GM21737 (cell line): ENCODE measurements around the gene UNC45A.
"Not testable (repeated sequence)": the region's sequence is repeated elsewhere in the genome, so short reads cannot be mapped to it uniquely, and the experiment has no call there.

Source experiments
- ATAC-seq: cut with Tn5 transposase; IDR thresholded peaks from one replicate; pipeline ENCODE4 v1.9.1; 2021; ENCODE audit warnings: mild to moderate bottlenecking, moderate library complexity; ENCODE audit not compliant: unreplicated experiment

Gene UNC45A

DNA sequence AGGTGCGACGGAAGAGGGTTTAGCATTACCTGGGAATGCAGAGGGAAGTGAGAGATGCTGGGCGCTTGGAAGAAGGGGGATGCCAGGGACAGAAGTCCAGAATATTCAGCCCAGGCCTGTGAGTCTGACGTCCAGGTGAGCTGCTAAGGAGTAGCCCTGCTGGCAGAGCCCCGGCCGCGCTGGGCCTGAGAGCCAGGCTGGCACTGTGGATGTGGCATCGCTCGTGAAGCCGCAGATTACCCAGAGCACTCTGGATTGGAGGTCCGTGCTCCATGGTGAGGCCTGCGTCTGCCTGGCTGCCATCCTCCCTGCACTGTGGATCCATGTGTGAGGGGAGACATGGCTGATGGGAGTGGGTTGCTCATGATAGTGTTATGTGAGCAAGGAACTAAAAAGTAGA is 17.5 kb upstream of the UNC45A start:
- no peak for ATAC-seq

DNA sequence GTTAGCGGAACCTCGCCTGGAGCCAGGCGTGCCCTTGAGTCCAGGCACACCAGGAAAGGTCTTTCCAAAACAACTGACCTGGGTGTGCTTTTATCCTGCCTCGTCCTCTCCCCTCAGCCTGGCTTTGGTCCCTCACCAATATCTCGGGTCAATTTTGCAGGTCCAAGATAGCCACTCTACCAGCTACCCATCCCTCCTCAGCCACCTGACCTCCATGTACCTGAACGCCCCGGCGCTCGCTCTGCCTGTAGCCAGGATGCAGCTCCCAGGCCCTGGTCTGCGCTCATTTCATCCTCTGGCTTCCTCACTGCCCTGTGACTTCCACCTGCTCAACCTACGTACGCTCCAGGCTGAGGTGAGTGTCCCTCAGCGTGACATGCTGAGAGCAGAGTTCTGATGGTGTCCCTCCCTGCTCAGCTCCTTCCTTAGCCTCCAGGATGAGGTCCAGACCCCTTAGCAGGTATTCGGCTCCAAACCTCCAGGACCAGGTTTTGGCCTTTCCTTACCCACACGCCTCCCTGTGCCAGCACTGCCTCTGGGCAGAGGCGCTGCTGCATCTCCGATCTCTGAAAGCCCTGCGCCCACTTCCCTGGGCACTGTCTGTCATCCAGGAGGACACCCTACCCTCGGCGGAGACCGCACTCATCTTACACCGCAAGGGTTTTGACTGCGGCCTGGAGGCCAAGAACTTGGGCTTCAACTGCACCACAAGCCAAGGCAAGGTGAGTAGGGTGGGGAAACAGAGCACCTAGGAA is 16.9 kb upstream of the UNC45A start:
- no peak for ATAC-seq

DNA sequence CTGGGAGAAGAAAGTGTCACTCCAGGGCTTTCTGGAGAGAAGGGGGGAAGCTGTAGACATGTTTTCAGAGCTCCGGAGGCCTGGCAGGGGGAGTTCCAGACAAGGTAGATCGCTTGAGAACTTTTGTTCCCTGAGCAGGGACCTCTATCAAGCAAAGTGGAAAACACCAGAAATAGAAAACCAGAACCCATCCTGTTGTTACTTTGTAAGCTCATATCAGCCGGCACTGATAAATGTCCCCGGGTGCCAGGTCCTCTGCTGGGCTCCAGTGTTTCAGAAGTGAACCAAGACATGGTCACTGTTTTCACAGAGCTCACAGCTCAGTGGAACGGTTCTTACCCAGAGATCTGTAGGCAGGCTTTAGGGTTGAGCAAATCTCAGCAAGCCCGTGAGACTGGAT is 16.2 kb upstream of the UNC45A start:
- ATAC-seq, result no peak

DNA sequence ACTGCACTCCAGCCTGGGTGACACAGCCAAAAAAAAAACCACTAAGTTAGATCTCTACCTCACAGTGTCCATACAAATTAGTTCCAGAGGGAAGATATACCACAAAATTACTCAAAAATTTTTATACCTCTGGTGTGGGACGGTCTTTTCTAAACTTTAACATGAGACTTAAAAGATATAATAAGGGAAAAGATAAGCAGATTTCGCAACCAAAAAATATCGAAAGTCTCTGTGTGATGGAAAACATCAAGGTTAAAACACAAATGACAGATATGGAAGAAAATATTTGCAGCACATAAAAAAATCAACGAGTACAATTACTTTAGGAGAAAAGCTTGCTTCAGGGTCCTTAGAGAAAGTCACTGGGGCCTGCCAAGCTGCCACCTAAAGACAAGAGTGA is 13.2 kb upstream of the UNC45A start:
- ATAC-seq, result no peak

DNA sequence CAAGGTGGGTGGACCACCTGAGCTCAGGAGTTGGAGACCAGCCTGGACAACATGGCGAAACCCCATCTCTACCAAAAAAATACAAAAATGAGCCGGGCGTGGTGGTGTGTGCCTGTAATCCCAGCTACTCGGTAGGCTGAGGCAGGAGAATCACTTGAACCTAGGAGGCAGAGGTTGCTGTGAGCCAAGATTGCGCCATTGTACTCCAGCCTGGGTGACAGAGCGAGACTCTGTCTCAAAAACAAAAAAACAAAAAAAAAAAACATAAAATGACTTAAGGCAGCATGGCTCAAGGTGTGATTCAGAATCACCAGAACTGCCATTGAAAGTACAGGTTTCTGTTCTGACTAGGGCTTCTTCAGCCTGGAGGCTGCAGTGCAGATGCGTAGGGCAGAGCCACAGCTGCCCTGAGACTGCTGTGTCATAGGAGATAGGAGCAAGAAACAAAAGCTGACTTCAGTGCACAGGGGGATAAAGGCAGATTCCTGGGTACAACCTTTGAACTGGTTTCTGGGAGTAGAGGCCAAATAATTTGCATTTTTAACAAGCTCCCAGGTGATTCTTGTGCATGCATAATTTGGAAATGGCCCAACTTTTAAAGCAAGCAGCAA is 12.3 kb upstream of the UNC45A start:
- ATAC-seq, result peak; percentile 51

DNA sequence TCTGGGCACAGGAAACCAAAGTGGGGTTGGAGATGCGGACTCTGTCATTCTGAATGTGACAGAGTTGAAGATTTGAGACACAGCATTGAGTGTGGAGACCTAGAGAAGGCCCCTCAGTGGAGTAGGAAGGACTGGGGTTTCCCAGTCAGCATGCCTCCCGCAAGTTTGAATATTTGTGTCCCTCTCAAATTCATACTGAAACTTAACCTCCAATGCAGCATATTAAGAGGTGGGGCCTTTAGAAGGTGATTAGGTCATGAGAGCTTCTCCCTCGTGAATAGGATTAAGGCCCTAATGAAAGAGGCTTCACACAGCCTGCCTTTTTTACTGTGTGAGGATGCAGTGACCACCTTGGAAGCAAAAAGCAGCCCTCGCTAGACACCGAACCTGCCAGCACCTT is 10.7 kb upstream of the UNC45A start:
- ATAC-seq, result peak; percentile 59

DNA sequence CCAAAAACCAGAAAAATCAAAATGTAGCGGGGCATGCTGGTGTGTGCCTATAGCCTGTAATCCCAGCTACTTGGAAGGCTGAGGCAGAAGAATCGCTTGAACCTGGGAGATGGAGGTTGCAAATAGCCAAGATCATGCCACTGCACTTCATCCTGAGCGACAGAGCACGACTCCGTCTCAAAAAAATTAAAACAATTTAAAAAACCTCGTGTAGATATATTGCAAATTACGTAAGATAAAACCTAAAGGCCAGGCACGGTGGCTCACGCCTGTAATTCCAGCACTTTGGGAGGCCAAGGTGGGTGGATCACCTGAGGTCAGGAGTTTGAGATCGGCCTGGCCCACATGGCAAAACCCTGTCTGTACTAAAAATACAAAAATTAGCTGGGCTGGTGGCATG is 8.3 kb upstream of the UNC45A start:
- ATAC-seq, result not testable (repeated sequence)

DNA sequence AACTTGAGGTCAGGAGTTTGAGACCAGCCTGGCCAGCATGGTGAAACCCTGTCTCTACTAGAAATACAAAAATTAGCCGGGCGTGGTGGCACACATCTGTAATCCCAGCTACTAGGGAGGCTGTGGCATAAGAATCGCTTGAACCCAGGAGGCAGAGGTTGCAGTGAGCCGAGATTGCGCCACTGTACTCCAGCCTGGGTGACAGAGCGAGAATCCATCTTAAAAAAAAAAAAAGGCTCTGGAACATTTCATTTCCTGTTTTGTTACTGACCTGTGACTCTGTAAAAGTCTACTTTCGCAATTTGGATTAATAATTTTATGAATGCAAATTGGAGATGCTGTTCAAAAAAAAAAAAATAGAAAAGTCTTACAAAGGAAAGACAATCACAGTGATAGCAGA is 7.0 kb upstream of the UNC45A start:
- ATAC-seq, result not testable (repeated sequence)

DNA sequence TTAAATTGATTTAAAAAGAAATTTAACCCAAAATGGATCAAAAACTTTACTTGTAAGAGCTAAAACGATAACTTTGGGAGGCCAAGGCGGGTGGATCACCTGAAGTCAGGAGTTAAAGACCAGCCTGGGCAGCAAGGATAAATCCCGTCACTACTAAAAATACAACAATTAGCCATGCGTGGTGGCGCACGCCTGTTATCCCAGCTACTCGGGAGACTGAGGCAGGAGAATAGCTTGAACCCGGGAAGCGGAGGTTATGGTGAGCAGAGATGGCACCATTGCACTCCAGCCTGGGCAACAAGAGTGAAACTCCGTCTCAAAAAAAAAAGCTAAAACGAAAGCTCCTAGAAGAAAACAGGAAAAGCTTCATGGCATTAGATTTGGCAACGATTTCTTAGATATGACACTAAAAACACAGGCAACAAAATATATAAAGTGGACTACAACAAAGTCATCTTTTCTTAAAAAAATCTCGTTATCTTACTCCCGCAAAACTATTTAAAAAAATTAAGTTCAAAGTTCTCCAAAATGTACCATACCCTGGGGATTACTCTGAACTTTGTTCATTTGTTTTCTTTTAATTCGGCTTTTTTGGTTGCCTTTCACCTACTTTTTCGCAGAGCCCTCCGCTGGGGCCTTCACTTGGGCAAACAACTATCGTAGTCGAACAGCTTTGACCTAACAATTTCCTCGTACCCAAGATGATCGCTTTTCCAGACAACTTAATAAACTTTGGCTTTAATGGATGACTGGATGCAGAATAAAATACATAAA is 5.7 kb upstream of the UNC45A start:
- no peak for ATAC-seq

DNA sequence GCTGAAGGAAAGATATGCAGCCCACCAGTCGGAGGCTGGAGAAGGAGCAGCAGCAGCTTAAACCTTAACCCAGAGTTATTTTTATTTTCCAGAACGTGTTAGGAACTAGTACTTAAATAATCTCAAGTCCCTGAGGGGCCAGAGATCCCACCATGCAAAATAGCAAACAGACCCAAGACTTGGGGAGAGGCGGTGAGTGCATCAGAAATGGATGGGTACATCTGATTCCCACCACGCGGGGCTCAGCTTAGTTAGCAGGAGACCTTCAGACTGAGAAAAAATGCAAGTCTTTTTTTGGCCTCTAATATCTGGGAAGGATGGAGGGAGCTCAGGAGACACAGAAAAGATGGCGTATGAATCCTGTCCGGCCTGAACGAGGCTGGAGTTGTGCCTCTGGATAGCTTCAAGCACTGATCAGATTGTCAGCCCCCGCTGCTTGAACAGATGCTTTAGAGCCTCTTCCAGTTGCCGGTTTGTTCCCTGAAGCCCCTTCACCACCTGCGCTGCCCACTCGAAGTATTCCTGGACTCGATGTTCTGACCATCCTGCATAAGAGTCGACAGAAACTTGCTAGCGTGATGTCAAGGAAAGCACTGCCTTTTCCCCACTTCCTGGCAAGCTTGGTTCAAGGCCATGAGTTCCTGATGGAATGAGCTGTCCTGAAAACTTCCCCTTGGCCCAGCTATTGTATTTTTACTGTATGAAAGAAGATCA is 4.1 kb upstream of the UNC45A start:
- no peak for ATAC-seq

DNA sequence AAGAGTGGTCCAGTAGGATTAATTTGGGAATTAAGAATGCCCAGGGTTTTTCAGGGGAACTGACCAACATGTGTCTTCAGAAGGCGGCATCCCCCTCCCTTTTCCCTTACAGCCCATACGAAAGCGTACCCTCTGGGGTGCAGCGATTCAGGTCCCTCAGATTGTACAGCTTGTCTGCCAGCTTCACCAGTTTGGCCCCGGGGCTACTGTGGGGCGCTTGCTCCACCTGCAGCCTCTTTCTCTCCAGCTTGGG is 3.6 kb upstream of the UNC45A start:
- no peak for ATAC-seq

DNA sequence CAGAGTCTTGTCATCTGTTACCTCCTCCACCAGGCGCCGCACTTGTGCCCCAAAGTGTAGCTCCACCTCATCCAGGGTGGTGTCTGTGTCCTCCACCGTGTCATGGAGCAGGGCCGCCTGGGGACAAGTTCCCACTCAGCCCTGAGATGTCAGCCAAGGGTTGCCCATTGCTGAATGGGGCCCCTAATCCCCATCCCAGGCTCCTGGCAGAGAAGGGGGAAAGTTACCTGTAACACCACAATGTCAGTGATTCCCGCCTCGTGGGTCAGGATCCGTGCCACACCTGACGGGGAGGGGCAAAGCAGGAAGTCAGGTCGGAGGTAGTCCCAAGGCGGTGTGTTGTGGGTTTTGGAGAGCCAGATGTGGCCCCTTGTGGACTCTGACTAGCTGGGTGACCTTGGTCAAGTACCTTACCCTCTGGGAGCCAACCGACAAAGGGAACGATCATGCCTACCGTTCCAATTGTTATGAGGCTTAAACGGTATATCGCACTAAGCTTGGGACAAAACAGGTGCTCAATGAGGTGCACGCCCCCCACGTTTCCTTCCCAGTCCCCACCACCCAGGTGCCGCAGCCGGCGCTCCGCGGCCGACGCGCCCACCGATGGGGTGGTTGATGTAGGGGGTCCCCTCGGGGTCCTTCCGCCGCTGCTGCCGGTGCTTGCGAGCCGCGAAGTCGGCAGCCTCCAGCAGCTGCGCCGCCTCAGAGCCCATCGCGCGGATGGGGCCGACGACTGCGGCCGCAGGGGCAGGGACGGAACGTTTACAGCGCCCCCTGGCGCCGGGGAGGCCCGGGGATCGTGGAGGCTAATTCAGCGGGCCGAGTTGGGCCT is 3.0 kb upstream of the UNC45A start, which contains the start of gene HDDC3:
TSS of gene HDDC3 (minus strand) at position 722 of the 832 bp plus-strand sequence. CDS start at position 713, 9 bp downstream.
- peak; percentile 47 for ATAC-seq

DNA sequence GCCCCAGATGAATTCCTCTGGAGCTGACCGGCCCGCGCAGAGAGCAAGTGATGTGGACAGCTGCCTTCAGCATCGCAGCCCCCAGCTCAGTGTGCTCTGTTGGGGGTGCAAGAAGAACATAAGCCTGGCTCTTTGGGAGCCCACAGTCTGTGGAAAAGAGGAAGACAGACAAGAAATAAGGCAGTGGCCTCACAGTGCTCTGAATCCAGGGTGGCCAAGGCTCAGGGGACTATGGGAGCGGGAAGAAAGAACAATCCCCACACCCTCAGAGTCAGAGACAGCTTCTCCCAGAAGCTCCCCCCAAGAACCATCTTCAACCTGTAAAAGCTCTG is 2.5 kb upstream of the UNC45A start:
- ATAC-seq, result no peak

DNA sequence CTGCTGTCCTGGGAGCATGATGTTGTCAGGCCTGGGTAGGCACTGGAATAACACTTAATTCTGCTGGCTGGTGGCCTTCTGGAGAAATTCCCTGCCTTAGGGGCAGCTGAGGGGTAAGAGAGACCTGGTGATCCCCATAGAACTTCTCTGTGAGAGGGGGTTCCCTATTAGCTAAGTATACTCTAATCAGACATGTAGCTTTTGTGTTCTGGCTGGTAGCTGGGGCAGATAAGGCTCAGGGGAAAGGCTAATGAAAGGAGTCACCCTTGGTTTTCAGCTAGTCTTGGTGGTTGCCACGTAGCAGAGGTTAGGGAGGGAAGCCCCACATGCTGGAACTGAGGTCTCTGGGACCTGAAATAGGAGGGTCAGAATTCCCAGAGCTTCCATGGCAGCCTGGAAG is 1.8 kb upstream of the UNC45A start:
- no peak for ATAC-seq

DNA sequence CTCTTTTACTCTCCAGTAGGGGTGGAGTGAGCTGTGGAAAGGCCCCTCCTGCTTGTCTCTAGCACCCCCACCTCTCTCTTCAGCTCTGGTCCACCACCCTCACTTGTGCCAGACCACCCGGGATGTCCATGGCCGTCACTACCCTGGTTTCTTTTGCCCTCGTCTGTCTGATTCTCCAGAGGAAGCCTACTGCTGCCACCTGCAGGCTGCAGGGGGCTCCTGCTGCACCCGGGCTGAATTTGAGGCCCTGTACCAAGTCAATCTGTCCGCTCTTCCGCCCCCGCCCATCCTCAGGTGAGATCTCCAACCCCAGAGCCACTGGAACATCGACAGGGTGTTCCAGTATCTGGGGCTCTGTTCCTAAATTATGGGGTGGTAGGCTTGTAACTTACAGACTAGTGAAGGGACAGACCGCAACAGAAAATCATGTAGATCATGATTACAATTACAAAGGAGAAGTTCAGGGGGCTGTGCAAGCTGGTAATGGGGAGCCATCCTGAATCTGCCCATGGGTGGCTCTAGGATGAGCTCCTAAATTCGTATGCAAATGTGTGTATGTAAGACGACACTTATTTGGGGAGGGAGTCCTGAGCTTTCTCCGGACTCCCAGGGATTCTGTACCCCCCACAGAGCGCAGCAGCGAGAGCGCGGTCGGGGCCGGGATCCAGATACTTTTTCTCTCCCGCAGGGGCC is 683 bp upstream of the UNC45A start:
- ATAC-seq, result peak; percentile 33

DNA sequence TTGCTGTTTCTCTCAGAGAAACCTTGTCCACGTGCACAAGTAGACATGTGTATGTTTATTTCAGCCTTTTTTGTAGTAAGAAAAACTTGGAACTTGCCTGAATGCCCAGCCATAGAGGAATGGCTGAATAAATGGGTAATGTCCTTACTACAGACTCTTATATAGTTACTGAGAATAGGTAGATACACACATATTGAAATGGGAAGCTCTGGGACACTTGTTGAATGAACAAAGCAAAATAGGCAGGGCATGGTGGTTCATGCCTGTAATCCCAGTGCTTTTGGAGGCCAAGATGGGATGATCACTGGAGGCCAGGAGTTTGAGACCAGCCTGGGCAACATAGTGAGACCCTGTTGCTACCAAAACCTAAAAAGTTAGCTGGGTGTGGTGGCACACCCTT is 1.7 kb downstream of the UNC45A start:
- no peak for ATAC-seq

DNA sequence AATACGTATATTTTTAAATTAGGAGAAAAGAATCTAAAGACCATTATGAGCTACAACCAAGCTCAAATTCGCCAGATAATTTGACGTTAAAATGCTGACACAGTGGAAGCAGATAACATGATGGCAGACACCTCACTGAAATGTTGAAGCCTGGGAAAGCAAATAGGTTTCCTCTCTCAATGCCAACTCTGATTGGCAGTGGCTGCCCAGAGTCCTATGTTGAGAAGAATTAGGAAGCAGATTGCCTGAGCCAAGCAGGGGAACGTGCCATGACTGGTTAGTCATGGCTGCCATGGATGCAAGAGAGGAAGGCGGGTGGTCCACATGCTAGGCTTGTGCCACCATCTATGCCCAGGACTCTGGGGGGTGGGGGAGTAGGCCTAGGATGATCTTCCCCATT is 3.2 kb downstream of the UNC45A start:
- no peak for ATAC-seq

DNA sequence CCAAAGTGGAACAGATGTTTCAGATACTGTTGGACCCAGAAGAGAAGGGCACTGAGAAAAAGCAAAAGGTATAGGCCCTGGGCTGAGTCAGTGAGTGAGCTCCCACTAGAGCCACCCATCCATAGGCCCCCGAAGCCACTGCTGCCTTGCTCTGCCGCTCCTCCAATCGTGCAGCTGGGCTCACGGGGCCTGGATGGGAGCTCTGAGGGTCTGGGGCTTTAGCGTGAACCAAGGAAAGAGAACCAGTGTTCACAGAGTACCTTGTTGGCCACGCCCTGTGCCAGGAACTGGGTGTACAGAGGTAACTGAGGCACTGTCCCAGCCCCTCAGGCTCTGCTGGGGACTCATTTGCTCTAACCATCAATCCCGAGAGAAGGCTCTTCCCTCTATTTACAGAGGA is 4.7 kb downstream of the UNC45A start:
- no peak for ATAC-seq

DNA sequence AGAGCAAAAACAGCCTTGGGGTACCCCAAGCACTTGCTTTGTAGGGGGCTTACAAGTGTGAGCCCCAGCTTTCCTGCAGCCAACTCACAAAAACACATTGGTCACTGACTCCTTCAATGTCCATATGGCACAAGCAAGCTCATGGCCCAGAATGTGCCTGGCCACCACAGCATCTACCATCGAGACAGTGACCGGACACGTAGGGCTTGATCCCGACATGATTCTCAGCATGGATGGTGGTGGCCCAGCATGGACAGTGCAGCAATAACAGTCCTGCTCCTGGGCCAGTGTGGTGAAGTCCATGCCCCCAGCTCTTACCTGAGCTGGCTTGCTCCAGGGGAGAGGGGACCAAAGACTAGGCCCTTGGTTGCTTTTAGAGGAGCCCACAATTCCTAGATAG is 6.0 kb downstream of the UNC45A start:
- no peak for ATAC-seq
